NCI-H2196 (cell line): ENCODE data around the gene ZNF641.
A peak's percentile ranks its signal among the peaks of the same experiment; 100 is the strongest.

Source experiments
- DNase-seq: peaks from one replicate; lab custom pipeline; 2025; ENCODE audit not compliant: unreplicated experiment; lab: John Stamatoyannopoulos, UW

Gene ZNF641

GRCh38 chr12:48350249-48351021 is at the start of gene ZNF641:
Gene ZNF641 (minus strand): TSS chr12:48350919. CDS start chr12:48348090, 2,829 bp downstream.
- DNase-seq: peak; percentile 73

GRCh38 chr12:48390026-48390425 is 39.3 kb upstream of the ZNF641 start:
- DNase-seq: no peak

GRCh38 chr12:48389409-48389808 is 38.7 kb upstream of the ZNF641 start:
- DNase-seq: no peak

DNA sequence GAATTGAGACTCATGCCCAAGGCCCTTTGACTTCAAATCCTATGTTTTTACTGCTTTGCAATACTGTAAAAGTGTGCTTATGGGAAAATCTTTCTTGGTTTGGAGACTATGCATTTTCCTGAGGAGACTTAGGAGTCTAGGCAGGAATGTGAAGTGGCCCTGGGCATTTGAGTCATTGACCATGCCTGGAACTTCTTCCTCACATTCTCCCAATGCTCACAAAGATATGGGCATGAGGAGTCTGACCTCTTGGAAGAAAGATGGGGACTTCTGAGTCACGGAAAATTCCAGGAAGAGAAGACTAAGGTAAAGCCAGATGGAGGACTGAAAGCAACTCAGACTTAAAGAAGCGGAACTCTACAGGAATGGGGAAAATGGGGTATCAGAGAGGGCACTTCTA is 38.2 kb upstream of the ZNF641 start:
- no peak for DNase-seq

GRCh38 chr12:48388460-48388859 is 37.7 kb upstream of the ZNF641 start:
- no peak for DNase-seq

DNA sequence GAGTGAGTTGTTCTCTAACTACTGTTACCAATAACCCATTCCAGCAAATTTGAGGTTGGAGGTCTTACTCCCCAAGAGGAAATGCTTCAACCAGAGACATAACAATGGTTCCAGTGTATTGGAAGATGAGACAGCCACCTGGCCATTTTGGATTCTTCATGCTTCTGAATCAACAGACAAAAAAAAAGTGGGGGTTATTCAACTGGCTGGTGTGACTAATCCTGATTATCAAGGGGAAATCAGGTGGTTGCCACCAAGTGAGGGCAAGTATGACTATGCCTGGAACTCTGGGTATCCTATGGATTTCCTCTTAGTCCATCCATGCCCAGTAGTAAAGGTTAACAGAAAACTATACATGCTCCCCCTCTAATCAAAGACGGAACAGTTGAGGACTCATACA is 29.9 kb upstream of the ZNF641 start:
- DNase-seq: no peak

DNA sequence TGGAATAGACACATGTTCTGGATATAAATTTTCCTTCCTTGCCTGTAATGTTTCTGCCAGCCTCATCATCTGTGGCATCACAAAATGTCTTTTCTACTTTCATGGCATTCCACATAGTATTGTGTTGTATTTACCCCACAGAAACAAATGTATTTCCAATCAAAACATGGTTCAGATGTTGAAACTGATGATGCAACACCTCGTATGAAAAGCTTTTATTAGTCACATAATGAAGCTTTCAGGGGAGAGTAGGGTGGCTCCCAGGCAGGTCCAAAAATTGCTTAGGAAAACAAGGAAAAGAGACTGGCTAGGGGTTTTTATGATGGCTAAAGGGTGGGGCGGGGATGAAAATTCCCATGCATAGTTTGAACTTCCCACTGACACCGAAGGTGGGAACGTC is 29.1 kb upstream of the ZNF641 start:
- DNase-seq: no peak

GRCh38 chr12:48377646-48378045 is 26.9 kb upstream of the ZNF641 start:
- no peak for DNase-seq

GRCh38 chr12:48374164-48374563 is 23.4 kb upstream of the ZNF641 start:
- DNase-seq: no peak

GRCh38 chr12:48366131-48366530 is 15.4 kb upstream of the ZNF641 start:
- DNase-seq: no peak

- no peak for DNase-seq
These were observed 11.1 kb upstream of the ZNF641 start for GRCh38 chr12:48361664-48362339.

GRCh38 chr12:48358937-48359513 is 8.3 kb upstream of the ZNF641 start:
- DNase-seq: no peak

DNA sequence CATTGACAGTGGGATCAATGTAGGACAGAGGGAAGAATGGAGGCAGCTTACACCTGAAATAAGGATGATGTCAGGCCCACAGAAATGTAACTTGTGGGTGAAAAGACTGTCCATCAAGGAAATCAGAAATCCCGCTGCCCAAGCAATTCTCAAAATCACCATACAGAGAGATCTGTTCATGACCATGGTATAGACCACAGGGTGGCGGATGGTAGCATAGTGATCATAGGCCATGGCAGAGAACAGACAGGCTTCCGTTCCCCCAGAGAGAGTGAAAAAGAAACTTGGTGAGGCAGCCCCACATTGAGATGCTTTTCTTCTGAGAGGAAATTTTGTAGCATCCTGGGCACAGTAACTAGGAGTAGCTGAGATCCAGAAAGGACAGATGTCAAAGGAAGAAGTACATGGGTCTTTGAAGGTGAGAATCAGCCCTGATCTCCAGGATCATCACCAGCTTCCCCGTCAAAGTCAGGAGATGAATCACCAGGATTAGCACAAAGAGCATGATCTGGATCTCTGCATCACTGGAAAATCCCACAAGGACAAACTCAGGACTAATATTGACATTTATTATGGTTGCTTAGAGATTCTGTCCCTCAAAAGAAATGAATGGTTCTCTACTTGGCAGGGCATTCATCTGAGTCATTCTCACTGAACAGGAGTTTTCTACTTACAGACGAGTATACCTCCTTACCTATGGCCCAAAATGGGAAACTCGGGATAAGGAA is 5.5 kb upstream of the ZNF641 start:
- DNase-seq: no peak

DNA sequence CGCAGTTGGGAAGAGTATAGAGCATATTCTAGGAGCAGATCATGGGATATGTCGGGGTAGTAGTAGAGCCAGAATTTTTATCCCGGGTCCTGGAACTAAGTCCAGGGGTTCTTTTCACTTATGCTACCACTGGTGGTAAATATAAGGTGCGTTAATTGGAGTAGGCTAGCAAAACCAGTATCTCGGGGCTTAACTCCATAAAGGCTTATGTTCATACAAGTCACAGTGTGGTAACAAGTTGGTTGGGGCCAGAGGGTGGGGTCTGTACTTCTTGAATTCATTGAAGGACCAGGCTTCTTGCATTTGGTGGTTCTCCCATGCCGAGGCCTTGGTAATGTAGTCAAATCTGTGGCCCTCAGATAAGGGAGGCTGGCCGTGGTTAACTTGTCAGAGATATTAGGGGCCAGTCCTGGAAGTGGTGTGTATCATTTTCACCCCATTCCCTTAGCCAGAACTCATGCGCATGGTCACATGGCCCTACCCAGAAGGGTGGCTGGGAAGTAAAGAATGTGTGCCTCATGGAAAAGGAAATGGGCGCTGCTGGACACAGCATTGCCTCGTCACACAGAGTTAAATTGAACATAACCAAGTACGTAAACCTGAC is 1.5 kb upstream of the ZNF641 start:
- DNase-seq: no peak

DNA sequence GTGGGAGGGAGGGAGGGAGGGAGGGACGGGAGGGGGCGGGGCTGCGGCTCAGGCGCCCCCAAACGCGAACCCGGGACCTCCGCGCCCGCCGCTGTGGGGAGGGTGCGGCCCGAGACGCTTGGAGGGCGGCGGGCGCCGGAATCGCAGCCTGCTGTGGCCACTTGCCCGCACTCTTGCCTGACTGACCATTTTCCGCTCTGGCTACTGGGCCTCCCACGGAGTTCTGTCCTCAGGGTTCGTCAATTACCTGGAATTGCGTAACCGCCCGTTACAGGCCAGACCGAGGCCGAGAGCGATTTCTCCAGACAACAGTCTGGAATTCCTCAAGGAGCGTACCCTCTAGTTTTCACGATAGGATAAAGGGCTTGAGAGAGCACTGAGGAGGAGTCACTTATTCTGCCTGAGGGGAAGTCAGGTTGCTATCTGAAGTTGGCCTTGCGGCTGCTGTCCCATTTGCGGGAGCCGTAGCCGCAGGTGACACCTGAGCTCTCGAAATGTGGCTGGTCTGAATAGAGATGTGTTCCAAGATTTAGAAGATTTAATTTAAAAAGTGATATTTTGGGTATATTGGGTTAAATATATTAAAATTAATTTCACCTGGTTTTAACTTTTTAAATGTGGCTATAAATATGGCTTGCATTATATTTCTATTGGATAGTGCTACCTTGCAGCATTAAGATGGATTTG is 446 bp upstream of the ZNF641 start:
- DNase-seq: peak; percentile 70

DNA sequence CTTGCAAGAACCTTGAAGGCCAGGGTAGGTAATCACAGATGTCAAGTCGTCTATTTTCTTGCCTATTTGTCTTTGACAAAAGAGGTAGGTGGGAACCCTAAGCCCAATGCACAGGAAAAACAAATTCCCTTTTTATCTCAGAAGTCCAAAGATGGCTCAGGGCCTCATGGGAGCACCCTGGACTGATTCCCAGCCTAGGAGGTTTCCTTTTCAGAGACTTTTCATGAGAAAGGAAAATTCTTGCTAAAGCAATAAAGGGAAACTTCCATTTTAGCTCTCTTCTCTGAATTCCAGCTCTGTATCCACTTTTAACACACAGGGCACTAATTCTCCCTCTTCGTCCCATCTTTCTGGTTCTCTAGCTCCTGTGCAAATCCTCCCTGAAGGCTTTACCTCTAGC is 1.2 kb downstream of the ZNF641 start:
- DNase-seq: no peak

- DNase-seq: no peak
These were observed 7.7 kb downstream of the ZNF641 start for GRCh38 chr12:48342980-48343379.

DNA sequence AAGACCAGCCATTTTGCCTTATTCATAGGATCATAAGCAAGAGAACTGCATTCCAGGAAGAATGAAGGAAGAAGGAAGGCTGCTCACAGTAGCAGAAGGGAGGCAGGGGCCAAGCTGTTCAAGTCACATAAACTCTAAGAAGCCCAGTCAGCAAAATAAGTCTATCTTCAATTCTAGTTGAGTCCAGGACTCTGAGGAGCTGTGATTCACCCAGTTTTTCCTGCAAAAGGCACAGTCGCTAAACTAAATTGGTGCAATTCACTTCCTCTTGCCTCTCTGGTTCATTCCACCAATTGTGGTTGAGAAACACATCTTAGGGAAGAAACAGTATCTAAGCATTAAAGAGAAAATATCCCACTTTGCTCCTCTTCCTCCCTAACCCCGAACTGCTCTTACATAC is 9.8 kb downstream of the ZNF641 start:
- no peak for DNase-seq

GRCh38 chr12:48339442-48340117 is 11.1 kb downstream of the ZNF641 start:
- DNase-seq: no peak

- no peak for DNase-seq
These were observed 14.2 kb downstream of the ZNF641 start for GRCh38 chr12:48336564-48336963.
